GM20000 (cell line): ENCODE measurements around the gene P3H2.
A peak's percentile ranks its signal among the peaks of the same experiment; 100 is the strongest.

ENCODE experiments used
- DNase-seq: peaks from one replicate; pipeline ENCODE4 v3.0.0; 2012; ENCODE audit warnings: low spot score
- CTCF ChIP-seq: IDR thresholded peaks from 2 replicates; pipeline ENCODE4 v1.5.1; 2012; ENCODE audit warnings: mild to moderate bottlenecking, control low read depth; ENCODE audit errors: extremely low read depth, missing control alignments

P3H2 gene

DNA sequence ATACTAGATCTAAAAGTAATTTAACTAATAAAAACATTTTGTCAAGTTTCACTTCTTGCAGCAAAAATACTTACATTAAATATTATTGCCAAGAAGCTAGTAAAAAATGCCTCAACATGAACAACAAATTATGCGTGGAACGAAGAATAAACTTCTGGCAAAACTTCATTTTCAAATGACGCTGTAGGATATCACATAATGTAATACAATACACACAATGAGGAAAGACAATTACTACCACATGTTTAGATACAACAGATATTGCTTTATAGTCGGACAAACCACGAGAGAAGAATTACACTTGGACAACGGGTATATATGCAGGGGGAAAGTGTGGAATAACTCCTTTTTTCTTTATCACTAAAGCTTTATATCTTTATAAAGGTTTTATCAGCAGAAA lies 21.6 kb downstream of the P3H2 start:
- TF ChIP-seq CTCF, result no peak
- no peak for DNase-seq

DNA sequence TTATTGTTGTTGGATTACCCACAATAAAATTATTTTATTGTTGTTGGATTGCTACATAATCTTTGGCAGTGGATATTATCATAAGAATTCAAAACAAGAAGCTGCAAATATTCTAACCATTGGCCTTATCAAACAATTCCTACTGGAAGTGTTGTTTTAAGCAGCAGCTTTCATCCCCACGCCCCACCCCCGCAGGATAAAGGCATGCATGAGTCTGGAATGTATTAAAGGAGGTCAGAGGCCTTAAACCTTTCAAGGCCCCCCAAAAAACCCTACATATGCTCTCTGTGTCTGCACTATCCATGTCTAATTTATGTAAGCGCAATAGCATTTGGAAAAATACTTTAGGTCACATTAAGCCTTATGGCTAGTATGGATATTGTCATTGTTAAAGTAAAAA lies 23.1 kb downstream of the P3H2 start:
- no peak for DNase-seq
- no peak for TF ChIP-seq CTCF

- no peak for DNase-seq
- TF ChIP-seq CTCF, result no peak
These were observed 23.7 kb downstream of the P3H2 start for GRCh38 chr3:190097025-190097424.

GRCh38 chr3:190096345-190096744 lies 24.4 kb downstream of the P3H2 start:
- no peak for DNase-seq

DNA sequence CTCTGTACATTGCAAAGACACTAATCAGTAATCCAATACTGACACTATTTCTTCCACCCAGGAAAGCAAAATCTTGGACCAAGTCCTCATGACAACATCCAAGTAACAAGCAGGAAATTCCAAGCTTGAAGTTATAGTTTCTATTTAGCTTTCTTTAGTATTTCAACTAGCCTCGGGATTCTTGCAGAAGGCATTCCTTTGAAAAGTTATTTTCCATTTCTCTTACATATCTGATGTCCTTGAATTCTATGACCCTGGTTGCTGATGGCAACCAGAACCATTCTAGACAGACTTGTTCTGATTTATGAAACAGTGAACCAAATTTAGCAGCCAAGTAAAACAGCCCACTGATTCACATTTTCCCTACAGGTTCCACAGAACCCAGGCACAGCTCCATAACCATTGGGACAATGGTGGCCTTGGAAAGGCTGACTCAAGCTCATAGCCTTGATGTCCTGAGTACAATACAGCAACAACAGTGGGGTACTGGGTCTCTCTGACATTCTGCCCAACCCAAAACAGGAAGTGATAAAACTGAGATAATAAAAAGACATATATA lies 26.5 kb downstream of the P3H2 start:
- DNase-seq, result no peak
- TF ChIP-seq CTCF, result no peak

More at GRCh38 chr3:190096345-190096744, 24.4 kb downstream of the P3H2 start:
- TF ChIP-seq CTCF, result no peak

- TF ChIP-seq CTCF, result no peak
- DNase-seq, result no peak
These were observed 28.4 kb downstream of the P3H2 start for GRCh38 chr3:190092250-190092649.

- peak; percentile 38 for DNase-seq
- TF ChIP-seq CTCF, result no peak
These were observed 31.0 kb downstream of the P3H2 start for GRCh38 chr3:190089711-190090110.
